Hematopoietic multipotent progenitor cell treated with erythropoietin and hydrocortisone succinate and interleukin-3 and kit ligand, for 4 days (in vitro differentiated cells): Measurements from ENCODE around the gene CELSR1.

Experiments used
- DNase-seq: peaks from one replicate; pipeline ENCODE4 v3.0.0-alpha.2; 2015

CELSR1 gene

DNA sequence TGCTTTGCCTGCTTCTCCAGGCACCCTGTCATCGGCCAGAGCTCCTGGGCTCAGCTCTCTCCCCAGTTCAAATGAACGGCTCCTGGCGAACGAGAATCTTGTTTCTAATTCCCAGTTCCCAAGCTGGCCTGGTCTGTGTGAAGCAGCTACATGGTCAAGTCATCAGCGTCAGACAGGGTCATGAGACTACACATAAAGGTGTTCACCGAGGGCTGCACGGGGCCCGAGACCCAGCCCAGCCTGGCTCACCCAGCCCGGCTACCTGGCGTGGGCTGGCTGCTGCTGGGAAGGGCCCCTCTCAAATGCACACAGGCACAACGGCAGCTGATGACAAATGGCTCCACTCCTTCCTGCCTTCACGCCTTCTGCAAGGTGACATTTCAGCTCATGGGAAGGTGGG lies 14.6 kb upstream of the CELSR1 start:
- DNase-seq: no peak

DNA sequence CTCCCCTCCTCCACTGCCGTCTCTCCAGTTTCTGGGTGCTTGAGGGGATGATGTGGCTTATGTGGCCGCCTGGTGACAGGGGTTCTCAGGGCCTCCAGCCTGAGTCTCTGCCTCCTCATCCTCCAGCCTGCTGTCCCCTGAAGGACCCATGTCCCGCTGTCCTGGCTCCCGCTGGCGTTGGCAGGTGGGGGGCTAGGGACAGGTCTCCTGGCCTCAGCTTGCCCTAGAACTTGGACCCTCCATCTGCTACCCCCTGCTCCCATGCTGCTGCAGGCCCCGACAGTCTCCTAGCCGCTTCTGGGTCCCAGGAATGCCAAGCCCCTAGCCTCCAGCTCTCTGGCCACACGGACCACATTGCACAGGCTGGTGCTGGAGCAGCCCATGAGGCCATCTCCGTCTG lies 13.9 kb upstream of the CELSR1 start:
- no peak for DNase-seq

GRCh38 chr22:46549971-46550641 lies 12.7 kb upstream of the CELSR1 start:
- no peak for DNase-seq

GRCh38 chr22:46549563-46549840 lies 12.1 kb upstream of the CELSR1 start:
- DNase-seq: no peak

DNA sequence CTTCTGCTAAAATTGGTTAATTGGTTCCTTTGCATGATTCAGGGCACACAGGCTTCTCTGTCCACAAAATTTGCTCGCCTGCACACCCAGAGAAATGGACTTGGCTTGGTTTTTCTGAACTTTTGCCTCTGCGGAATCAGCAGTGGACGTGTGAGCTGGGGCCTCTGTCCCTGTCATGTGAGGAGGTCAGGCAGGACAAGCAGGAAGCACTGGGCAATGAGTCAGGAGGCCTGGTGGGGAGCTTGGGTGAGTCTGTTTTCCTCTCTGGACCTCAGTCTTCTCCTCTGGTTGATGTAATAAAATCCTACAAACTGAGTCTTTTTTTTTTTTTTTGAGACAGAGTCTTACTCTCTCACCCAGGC lies 10.4 kb upstream of the CELSR1 start:
- DNase-seq: no peak

DNA sequence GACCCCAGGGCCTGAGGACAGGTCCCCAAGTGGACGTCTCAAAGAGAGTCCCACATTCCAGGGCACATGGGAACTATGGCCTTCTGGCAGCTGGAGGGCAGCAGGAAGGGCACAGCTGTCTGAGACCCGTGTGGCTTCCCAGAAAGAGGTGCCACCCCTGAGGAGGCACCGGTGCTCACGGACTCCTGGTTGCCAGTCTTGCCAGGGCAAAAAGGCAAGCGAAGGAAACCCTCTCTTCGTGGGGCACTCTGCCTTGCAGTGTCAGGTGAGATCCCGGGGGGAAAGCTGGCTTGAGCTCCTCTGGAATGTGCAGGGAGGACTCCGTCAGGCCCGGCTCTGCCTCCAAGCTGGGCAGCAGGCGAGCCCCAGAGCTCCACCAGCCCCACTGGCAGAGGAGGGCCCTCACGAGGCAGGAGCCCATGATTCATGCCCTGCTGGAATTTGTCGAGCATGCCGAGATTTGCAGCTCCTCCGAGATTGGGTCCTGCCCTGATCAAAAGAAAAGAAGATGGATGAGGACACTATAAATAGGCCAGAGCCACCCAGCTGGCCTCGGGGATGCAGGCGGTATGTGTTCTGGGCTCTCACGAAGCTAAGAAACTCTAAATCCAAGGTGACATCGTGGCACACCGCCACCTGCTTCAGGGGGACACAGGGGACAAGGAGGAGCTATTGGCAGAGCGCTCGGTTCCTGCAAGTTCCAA lies 9.9 kb upstream of the CELSR1 start:
- DNase-seq: no peak

- DNase-seq: no peak
Measured at GRCh38 chr22:46546466-46547178, 9.2 kb upstream of the CELSR1 start.

- no peak for DNase-seq
Measured at GRCh38 chr22:46545086-46545792, 7.8 kb upstream of the CELSR1 start.

DNA sequence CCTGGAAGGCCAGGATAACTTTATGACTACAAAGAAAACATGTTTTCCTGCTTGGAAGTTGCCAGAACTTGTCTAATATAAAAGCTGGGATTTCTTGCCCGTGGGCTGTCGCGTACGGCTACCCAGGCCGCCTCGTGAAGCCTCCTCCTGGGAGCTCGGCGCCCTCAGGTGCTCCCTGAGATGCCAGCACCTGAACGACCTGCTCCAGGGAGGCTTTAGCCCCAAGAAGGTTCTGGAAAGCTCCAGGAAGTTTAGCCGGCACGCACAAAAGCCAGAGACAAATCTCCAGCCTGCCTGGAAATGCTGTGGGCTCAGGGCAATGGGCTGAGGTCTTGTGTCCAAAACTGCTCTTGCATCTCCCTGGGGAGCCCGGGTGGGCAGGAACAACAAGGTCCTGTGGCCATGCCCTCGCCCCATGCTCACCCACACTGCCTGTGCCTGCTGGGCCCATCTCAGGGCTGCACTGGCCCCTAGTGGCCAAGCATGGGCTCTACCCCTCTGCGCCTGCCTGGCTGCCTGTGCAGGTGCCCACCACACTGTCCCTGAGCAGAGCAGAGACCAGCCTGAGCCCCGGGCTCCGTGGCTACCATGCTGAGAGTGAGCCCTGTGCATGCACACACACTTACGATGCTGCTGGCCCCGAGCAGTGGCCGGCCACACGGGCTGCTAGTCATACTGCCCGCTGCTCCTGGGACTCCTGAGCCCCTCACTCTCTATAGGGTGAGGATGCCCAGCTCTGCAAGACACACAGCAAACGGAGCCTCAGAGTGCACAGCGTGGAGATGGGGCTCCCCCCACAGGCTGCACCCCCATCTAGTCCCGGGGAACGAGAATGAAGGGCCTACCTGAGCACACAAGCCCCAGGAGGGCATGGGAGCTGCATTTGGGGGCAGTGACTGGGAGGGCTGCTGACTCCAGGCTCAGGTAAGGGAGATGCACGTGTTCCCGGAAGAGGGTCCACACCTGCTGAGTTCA lies 4.9 kb upstream of the CELSR1 start:
- peak; percentile 88 for DNase-seq

DNA sequence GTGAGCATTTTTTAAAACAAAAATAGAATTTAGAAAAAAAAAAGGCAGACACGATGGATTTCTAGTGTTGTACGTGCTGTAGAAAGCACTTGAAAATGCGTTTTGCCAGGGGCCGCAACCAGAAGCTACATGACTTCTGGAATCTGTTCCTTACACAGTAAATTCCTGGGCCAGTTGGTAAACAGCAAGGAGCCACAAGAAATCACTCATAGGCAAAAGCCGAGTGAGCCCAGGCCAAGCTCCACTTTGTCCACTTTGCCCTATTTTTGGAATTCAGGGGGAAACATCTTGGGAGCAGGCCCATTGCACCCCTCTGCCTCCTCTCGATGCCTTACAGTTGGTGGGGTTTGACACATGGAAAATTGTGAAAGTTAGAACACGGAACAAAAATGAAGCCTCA lies 4.1 kb upstream of the CELSR1 start:
- DNase-seq: no peak

DNA sequence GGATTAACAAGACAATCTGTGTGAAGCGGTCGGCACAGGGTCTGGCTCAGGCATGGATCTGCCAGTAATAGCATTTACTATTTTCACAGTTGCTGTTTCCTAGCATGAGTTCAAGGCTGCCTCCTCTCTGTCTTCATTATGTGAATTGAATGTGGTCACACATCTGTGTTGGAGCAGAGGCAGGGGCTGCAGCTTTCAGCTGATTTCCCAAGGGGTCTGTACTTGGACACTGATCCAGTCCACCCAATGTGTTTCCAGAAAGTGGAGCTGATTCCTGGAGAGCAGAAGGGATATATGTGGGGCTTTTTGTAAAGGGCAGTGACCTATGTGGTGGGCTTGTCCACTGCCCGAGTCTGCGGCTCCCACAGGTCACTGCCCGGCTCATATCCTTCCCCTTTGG lies 3.5 kb upstream of the CELSR1 start:
- DNase-seq: no peak

DNA sequence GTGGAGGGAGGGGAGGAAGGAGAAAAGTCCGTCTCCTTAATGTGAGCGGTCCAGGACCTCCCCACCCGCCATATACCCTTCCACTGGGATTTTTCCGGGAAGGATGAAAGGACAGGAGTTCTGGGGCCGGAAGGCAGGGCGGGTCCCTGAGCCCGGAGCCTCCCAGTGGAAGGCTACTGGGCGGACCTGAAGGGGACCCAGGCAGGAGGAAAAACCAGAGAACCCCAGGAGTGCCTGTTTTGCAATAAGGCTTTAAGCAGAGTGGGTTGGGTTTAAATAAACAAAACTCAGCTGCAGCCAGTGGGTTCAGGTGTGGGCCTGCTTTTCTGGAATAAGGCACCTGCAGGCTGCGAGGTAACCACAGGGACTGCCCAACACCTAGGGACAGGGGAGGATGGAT lies 1.7 kb upstream of the CELSR1 start:
- no peak for DNase-seq

DNA sequence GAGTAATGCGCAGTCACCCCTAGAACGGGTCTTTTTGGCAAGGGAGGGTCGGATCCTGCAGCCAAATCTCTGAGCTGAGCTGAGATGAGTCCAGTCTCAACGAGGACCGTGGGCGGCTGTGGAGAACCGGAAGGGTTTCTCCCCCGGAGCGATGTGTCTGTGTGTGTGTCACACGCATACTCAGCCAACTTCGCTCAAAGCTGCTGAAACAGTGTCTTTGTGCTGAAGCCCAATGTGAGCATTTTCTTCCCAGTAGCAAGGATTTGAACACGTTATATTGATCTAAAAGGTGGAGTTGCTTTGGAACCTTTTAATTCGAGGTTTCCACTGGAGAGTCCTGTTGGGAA lies 1.4 kb upstream of the CELSR1 start:
- no peak for DNase-seq

DNA sequence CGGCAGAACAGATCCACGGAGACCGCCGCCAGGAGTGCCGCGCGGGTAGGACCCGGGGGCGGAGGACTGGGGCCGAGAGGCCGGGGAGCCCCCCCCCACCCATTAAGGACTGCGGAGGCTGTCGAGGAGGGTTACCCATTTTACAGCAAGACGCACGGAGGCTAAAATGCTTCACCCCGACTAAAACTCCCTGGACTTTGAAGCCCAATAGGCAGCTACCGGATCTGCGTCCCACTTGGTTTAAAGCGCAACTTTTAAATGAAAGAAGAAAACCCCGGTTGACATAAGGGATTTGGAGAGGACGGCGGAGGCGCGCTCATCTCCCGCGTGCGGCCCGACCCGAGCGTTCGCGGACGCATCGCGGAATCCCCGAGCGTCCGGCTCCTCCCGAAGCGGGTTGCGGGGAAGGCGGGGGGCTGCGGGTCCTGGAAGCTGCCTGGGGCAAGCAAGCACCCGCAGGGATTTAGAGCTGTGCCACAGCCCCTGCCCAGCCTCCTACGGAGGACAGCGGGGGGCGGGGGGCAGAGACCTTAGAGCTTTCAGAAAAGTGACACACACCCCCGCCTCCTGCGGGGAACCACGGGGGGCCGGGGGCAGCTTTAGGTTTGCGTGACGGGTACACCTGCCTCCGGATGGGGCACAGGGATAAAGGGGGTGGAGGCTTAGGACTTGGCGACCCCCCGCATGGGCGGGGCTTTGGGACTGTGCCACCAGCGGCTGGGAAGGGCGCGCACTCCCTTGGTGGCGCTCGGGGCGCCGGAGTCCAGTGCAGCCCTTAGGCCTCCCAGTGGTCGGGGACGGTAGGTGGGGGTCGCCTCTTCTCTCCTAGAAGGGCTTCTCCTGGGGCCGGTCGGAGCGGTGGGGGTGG lies 760 bp upstream of the CELSR1 start:
- DNase-seq: no peak

DNA sequence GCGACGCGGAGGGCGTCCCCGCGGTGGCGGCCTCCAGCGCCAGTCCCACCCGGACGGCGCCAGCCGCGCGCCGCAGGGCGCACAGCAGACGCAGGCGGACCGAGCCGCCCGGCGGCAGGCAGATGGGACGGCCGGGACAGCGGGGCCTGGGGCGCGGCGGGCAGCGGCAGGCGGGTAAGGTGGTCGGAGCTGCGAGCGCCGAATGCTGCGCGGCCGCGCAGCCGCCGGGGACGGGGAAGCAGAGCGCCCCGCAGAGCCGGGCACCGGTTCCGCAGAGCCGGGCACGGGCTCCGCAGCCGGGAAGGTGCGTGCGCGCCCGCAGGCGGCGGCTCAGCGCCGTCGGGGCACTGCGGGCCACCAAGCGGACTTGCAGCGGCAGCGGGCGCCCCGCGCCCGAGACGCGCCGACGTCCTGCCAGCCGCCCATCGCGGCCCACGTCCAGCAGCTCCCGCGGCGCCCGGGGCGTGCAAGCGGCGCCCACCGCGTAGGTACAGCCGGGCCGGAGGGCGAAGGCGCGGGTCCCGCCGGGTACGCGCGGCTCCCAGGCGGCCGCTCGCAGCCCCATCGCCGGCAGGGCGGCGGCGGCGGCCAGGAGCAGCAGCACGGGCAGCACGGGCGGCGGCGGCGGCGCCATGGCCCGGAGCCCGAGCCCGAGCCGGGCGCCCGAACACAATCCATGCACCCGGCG lies 739 bp downstream of the CELSR1 start:
- DNase-seq: peak; percentile 27

- DNase-seq: no peak
Measured at GRCh38 chr22:46535876-46536536, 1.4 kb downstream of the CELSR1 start.

- no peak for DNase-seq
Measured at GRCh38 chr22:46534901-46535630, 2.4 kb downstream of the CELSR1 start.

- DNase-seq: no peak
Measured at GRCh38 chr22:46534177-46534776, 3.1 kb downstream of the CELSR1 start.

- no peak for DNase-seq
Measured at GRCh38 chr22:46533070-46533833, 4.2 kb downstream of the CELSR1 start.
